Left kidney (tissue), 2 donors: ENCODE results near the gene TTC8. TPM values are rescaled to one million over a fixed set of nuclear protein-coding genes. Genes with fewer than 3 reads are reported as not detected.
"Not testable (repeated sequence)": the region's sequence is repeated elsewhere in the genome, so short reads cannot be mapped to it uniquely, and the experiment has no call there.

ENCODE experiments used
- DNase-seq: peaks from one replicate; pipeline ENCODE4 v3.0.0-alpha.2; 2013
- polyA plus RNA-seq: library from polyadenylated mRNA; unstranded; fragments of 120-200 nt; gene quantifications from one replicate; pipeline ENCODE4 v1.2.1, GENCODE V29; 2013; ENCODE audit not compliant: insufficient read length

TTC8 gene
- polyA plus RNA-seq, 1 donor: 47.2 TPM

GRCh38 chr14:88821888-88822287 is 2.6 kb upstream of the TTC8 start:
- DNase-seq: no peak

GRCh38 chr14:88823968-88824313 is 510 bp upstream of the TTC8 start:
- DNase-seq: no peak

GRCh38 chr14:88825078-88825458 is 617 bp downstream of the TTC8 start:
- DNase-seq: peak; percentile 8

- DNase-seq: no peak
Observed at GRCh38 chr14:88825503-88825902, 1.1 kb downstream of the TTC8 start.

- no peak for DNase-seq
Observed at GRCh38 chr14:88829188-88829587, 4.7 kb downstream of the TTC8 start.

GRCh38 chr14:88829685-88830302 is 5.3 kb downstream of the TTC8 start:
- no peak for DNase-seq

GRCh38 chr14:88831284-88831683 is 6.8 kb downstream of the TTC8 start:
- no peak for DNase-seq

GRCh38 chr14:88834883-88835431 is 10.5 kb downstream of the TTC8 start:
- DNase-seq: no peak

GRCh38 chr14:88835661-88836060 is 11.2 kb downstream of the TTC8 start:
- no peak for DNase-seq

- no peak for DNase-seq
Observed at GRCh38 chr14:88837495-88837894, 13.0 kb downstream of the TTC8 start.

- no peak for DNase-seq
Observed at GRCh38 chr14:88838015-88838414, 13.6 kb downstream of the TTC8 start.

GRCh38 chr14:88840926-88841325 is 16.5 kb downstream of the TTC8 start:
- no peak for DNase-seq

- no peak for DNase-seq
Observed at GRCh38 chr14:88841741-88842140, 17.3 kb downstream of the TTC8 start.

- DNase-seq: no peak
Observed at GRCh38 chr14:88842414-88842813, 18.0 kb downstream of the TTC8 start.

- DNase-seq: no peak
Observed at GRCh38 chr14:88844980-88845491, 20.6 kb downstream of the TTC8 start.

GRCh38 chr14:88848571-88848970 is 24.1 kb downstream of the TTC8 start:
- DNase-seq: no peak

- DNase-seq: no peak
Observed at GRCh38 chr14:88849716-88850115, 25.3 kb downstream of the TTC8 start.

- no peak for DNase-seq
Observed at GRCh38 chr14:88851587-88851986, 27.1 kb downstream of the TTC8 start.

GRCh38 chr14:88852632-88853031 is 28.2 kb downstream of the TTC8 start:
- no peak for DNase-seq

- DNase-seq: no peak
Observed at GRCh38 chr14:88853129-88853528, 28.7 kb downstream of the TTC8 start.

- no peak for DNase-seq
Observed at GRCh38 chr14:88856786-88857366, 32.4 kb downstream of the TTC8 start.

- not testable (repeated sequence) for DNase-seq
Observed at GRCh38 chr14:88857861-88858260, 33.4 kb downstream of the TTC8 start.

- DNase-seq: not testable (repeated sequence)
Observed at GRCh38 chr14:88859118-88859517, 34.7 kb downstream of the TTC8 start.

GRCh38 chr14:88863167-88863566 is 38.7 kb downstream of the TTC8 start:
- DNase-seq: no peak
